OCI-LY3 (cell line): ENCODE measurements around the gene APBB2.

Source experiments
- EZH2phosphoT487 ChIP-seq: fragments of 200-600 bp; shearing (Covaris generic); IDR thresholded peaks from 2 replicates; pipeline ENCODE4 v1.6.1; 2018; ENCODE audit warnings: antibody characterized with exemption, mixed run types, low read depth
- TF ChIP-seq, protein P1 (sequence below): fragments of 200-600, 300-600 bp; sonication (generic); IDR thresholded peaks from 2 replicates; pipeline ENCODE4 v1.5.1; 2014; ENCODE audit warnings: antibody characterized with exemption, low read length, low read depth

DNA sequence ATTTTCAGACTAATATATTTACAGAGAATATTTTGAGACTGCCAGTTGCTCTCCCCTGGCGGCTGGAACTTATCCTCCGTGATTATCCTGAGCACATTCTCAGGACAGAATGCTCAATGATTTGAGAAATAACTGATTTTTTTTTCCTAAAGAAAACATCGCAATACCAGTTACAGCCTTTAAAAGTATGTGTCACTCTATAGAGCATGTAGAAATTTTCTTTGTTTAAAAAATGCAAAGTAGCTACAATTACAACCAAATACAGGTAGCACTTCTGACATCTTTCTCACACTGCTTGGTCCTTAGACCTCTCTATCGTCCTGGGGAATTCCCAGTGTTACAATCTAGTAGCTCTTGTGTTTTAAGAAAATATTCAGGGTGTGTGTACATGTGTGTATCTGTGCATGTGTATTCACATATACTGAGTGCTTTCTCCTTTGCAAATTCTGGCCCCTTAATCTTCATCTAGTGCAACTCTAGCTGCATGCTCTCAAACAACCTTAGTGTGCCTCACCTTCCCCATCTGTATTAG is 13.8 kb downstream of the APBB2 start:
- no peak for TF ChIP-seq EZH2phosphoT487
- TF ChIP-seq, protein P1, sequence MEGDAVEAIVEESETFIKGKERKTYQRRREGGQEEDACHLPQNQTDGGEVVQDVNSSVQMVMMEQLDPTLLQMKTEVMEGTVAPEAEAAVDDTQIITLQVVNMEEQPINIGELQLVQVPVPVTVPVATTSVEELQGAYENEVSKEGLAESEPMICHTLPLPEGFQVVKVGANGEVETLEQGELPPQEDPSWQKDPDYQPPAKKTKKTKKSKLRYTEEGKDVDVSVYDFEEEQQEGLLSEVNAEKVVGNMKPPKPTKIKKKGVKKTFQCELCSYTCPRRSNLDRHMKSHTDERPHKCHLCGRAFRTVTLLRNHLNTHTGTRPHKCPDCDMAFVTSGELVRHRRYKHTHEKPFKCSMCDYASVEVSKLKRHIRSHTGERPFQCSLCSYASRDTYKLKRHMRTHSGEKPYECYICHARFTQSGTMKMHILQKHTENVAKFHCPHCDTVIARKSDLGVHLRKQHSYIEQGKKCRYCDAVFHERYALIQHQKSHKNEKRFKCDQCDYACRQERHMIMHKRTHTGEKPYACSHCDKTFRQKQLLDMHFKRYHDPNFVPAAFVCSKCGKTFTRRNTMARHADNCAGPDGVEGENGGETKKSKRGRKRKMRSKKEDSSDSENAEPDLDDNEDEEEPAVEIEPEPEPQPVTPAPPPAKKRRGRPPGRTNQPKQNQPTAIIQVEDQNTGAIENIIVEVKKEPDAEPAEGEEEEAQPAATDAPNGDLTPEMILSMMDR: no peak
